ENCODE data around the gene CHRDL1.

CHRDL1 gene

DNA sequence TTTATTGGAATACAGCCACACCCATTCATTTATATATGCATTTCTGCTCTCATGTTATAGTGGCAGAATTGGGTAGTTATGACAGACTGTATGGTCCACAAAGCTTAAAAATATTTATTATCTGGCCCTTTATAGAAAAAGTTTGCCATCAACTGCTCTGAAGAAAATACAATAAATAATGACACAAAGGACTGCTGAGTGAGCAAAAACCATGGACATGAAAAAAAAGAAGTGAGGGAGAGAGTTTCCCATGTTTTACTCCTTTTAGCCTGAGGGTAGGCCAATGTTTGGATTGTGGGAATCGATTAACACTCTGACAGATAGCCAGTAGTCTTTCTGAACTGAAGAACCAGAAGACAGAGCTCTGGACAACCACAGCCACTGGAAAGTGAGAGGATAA lies 149.2 kb downstream of the CHRDL1 start:
- DNase-seq: no peak

All from NCI-H1694 (cell line).